VCaP (cell line): ENCODE measurements around the gene PLIN5.
"Not testable (repeated sequence)": the region's sequence is repeated elsewhere in the genome, so short reads cannot be mapped to it uniquely, and the experiment has no call there.

Source experiments
- H3K27ac ChIP-seq: fragments of 450-650 bp; 2 replicates; pipeline ENCODE4 v1.5.1; 2017
- TF ChIP-seq, protein P1 (sequence below): fragments of 450-650 bp; conservative IDR thresholded peaks from 2 replicates; pipeline ENCODE4 v1.5.1; 2017; ENCODE audit warnings: mild to moderate bottlenecking, moderate library complexity

Gene PLIN5

DNA sequence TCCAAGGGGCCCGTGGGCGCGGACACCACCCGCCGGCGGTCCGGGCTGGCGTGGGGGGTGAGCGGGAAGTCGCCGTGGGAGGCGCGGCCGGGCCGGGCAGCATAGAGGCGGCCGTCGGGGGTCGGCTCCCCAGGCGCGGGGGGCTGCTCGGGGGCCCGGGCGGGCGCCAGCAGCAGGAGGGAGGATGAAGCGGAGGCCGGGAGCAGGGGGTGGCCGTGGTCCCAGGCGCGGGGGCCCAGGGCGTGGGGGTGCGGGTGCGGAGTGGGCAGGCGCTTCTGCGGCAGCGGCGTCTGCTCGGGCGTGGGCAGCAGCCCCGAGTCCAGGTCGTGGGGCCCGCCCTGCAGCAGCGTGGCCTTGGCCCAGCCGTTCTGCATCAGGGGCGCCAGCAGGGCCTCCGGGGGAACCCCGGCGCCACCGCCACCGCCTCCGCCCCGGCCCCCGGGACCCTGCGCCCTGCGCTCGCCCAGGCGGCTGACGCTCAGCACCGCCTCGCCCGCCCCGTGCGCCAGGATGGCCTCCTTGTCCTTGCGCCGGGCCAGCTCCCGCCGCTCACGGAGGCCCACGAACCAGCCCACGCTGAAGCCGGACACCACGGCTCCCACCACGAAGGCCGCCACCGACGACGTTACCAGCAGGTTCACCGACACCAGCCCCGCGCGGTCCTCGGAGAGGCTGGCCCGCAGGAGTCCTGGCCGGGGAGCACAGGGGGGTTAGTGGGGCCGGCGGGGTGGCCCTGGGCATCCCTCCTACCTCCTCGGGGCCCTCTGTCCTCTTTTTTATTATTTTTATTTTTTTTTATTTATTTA lies 9.0 kb upstream of the PLIN5 start:
- TF ChIP-seq, protein P1, sequence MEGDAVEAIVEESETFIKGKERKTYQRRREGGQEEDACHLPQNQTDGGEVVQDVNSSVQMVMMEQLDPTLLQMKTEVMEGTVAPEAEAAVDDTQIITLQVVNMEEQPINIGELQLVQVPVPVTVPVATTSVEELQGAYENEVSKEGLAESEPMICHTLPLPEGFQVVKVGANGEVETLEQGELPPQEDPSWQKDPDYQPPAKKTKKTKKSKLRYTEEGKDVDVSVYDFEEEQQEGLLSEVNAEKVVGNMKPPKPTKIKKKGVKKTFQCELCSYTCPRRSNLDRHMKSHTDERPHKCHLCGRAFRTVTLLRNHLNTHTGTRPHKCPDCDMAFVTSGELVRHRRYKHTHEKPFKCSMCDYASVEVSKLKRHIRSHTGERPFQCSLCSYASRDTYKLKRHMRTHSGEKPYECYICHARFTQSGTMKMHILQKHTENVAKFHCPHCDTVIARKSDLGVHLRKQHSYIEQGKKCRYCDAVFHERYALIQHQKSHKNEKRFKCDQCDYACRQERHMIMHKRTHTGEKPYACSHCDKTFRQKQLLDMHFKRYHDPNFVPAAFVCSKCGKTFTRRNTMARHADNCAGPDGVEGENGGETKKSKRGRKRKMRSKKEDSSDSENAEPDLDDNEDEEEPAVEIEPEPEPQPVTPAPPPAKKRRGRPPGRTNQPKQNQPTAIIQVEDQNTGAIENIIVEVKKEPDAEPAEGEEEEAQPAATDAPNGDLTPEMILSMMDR, result no peak
- H3K27ac ChIP-seq, result no peak overlapping the region

DNA sequence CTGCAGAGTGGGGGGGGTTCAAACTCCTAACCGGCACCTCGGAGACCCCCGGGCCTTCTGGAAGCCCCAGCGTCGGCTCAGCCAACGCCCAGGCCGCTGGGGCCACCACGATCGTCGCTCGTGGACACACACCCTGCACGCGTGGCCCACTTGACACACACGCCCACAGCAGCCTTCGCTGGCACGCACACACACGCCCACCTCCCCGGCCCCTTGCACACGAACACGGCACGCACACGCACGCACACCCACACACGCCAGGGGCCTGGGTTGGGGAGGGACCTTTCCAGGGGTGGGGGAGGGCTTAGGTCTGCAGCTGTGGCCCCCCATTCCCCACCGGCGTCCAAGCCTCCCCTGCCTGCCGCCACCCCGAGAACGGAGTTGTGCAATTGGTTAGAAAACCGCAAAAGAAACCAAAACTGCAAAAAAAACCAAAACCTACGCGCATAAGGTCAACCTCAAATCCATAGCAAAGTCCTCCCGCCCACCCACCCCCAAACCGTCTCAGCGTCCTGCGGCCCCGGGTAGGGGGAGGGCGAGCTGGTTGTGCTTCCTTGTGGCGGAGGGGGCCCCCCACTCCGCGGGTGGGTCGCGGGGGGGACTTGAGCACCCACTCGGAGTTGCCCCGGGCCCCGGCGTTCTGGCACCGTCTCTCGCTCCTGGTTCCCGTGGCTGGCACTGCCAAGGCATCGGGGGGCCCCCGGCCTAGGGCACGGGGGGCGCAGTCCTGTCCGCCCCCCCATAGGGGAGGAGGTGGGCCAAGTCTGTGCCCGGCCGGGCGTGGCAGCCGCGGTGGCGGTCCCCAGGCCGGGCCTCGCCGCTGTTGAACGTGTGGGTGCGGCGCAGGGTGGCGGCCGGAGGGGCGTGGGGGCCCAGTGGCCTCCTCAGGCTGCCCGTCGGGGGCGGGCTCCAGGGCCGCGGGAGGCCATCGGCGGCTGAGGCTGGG lies 8.1 kb upstream of the PLIN5 start:
- H3K27ac ChIP-seq, result no peak overlapping the region
- TF ChIP-seq, protein P1, result no peak

DNA sequence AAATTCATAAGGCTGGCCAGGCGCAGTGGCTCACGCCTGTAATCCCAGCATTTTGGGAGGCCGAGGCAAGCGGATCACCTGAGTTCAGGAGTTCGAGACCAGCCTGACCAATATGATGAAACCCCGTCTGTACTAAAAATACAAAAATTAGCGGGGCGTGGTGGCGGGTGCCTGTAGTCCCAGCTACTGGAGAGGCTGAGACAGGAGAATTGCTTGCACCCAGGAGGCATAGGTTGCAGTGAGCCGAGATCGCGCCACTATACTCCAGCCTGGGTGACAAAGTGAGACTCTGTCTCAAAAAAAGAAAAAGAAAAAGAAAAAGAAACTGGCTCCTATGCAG lies 6.8 kb upstream of the PLIN5 start:
- not testable (repeated sequence) for H3K27ac ChIP-seq

GRCh38 chr19:4541114-4541805 lies 6.2 kb upstream of the PLIN5 start:
- TF ChIP-seq, protein P1, result no peak
- H3K27ac ChIP-seq, result no peak overlapping the region

- TF ChIP-seq, protein P1, result no peak
- no peak within 1 kb of the TSS for H3K27ac ChIP-seq
Observed at GRCh38 chr19:4539693-4540581, 4.9 kb upstream of the PLIN5 start, which contains the start of gene LRG1. TSS of gene LRG1 (minus strand) at chr19:4540036. CDS start at chr19:4540013, 23 bp downstream.

DNA sequence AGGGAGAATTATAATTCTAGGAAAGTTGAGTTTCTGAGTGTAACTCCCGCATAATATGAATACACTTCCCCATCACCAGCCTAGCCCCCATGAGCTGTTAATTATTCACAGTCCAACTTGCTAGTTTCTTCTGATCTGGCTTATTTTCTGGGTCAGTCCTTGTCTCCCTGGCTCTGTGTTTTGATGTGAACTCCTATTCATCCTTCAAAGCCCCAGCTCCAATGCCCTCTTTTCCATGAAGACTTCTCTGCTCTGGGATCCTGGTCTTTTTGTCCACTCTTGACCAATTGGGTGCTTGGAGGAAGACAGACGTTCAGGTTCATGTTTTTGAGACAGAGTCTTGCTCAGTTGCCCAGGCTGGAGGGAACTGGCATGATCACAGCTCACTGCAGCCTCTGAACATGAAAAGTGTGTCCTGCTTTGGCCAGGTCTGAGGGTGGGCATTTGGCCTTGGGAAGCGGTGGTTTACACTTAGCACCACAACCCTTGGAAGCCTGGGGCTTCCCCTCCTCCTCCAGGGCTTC lies 4.2 kb upstream of the PLIN5 start:
- TF ChIP-seq, protein P1, result no peak
- H3K27ac ChIP-seq, result no peak overlapping the region

DNA sequence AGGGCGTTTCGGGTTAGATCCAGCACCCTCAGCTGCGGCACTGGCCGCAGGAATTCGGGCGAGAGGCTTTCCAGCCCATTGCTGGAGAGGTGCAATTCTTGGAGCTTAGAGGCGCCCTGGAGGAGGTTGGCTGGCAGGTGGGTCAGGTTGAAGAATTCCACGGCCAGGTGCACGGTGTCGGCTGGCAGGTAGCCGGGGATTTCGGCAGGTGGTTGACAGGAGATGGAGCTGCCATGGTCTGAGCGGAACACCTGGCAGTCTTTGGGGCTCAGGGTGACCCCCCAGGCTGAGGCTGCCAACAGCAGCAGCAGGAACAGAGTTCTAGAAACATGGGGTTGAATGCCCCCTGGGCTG lies 3.6 kb upstream of the PLIN5 start:
- TF ChIP-seq, protein P1, result no peak
- H3K27ac ChIP-seq, result no peak overlapping the region
